OCI-M2 (cell line): ENCODE measurements around the gene OGN.
"Not testable (repeated sequence)": the region's sequence is repeated elsewhere in the genome, so short reads cannot be mapped to it uniquely, and the experiment has no call there.

ENCODE experiments used
- DNase-seq: peaks from one replicate; lab custom pipeline; 2025; ENCODE audit not compliant: unreplicated experiment; lab: John Stamatoyannopoulos, UW

OGN gene

GRCh38 chr9:92404042-92404836, at the start of gene OGN:
TSS of gene OGN (minus strand) at chr9:92404578. CDS start at chr9:92403407, 1,171 bp downstream.
- no peak for DNase-seq

- DNase-seq = no peak
Measured at GRCh38 chr9:92446536-92446935, 42.2 kb upstream of the OGN start.

- no peak for DNase-seq
Measured at GRCh38 chr9:92444841-92445240, 40.5 kb upstream of the OGN start.

DNA sequence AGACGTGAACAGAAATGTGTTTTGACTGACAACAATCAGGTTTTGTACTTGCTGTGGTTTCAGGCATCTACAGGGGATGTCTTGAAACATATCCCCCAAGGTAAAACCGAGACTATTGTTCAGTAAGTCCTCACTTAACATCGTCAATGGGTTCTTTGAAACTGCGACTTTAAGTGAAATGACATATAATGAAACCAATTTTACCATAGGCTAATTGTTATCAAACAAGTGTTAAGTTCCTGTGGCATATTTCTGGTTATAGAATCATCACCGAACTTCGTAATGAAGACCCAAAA, 36.3 kb upstream of the OGN start:
- no peak for DNase-seq

GRCh38 chr9:92439921-92440750, 35.8 kb upstream of the OGN start:
- no peak for DNase-seq

GRCh38 chr9:92438900-92439526, 34.6 kb upstream of the OGN start:
- no peak for DNase-seq

GRCh38 chr9:92435263-92435662, 30.9 kb upstream of the OGN start:
- DNase-seq = no peak

DNA sequence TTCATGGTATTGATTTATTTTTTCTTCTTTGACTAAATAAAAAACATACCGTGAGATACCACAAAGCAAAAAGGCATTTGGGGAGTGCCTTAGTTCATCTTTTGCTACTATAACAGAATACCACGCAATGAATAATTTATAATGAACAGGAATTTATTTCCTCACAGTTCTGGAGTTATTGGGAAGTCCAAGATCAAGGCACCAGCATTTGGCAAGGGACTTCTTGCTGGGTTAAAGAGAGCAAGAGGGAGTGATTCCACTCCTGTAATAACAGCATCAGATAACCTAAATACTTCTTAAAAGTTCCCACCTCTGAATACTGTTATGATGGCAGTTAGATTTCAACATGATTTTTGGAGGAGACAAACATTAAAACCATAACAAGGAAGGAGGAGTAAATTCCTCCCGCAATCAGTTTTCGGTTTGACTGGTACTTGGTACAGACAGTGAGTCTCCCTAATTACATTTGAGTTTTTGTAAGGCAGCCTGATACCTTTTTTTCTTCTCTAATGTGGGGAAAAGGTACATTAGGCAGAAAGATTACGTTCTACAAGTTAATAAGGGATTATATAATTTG, 28.7 kb upstream of the OGN start:
- no peak for DNase-seq

DNA sequence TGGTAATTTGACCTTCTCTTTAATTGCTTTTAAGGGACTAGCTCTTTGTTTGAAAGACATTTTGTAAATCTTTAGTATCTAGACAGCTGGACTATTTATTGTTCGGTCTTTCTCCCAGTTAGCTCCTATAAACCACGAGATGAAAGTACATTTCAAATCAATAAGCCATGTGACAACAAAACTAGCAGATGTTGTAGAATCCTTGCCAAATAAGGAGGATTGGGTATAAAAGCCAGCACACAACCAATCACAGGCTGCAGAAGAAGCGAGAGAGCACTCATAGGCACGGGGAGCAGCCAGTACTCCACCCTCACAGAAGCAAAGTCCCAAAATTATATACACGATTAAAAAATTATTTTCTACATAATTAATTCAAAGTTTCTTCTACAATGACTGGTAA, 28.0 kb upstream of the OGN start:
- no peak for DNase-seq

DNA sequence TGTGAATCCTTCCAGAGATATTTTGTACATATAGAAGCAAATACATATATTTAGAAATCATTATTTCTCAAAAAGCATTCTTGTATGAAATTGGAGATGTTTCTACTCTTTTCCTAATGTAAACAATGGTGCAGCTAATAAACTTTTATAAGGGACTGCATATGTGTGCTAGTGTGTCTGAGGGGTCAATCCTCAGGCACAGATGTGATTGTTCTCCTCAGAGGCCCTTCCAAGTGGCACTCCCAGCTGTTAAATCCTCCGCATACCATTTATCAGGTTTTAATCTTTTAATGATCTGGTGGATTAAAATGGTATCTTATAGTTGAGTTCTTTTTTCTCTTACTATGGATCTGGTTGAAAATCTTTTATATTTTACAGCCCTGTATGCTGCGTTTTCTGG, 25.5 kb upstream of the OGN start:
- no peak for DNase-seq

DNA sequence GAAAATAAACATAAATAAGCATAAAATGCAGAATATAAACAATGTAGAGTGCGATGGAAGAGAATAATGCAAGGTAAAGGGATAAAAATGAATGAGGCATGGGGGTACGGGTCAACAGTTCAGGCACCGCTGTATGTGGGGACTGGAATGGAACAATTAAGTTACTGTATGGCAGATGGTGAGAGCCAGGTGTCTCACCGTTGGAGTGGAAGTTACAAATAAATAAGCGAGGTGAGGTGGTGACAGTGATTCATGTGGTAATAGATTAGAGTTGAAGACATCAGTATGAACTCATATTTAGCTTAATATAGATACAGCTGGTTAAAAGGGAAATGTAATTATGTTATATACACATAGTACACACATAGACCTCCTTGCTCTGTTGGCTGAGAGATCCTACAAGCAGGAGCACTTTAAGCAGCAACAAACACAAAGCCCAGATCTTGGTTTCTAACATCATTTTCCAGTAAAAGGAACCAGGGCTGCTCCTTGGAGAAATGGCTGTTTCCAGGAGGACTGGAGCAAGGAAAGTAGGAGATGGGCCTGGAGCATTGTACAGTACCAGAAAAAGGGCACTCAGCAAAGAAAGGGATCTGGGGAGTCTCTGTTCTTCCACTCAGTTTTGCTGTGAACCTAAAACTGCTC, 22.2 kb upstream of the OGN start:
- DNase-seq = no peak

DNA sequence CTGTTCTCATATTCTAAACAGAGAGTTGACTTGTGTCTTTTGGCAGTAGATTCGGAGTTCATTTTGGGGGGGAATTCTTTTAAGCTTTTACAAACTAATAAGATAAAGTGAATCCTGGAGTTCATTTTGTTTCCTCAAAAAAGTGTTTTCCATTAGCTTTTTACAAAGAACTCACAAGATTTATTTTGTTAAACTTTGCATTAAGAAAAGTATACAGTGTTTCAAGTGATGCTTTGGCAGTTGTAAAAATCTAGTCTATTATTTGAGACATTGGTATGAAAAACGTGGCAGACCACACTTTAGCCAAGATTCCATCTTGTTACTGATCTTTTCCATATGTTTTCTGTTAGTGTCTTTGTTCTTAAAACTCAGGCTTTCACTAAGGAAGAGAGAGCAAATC, 21.1 kb upstream of the OGN start:
- no peak for DNase-seq

- no peak for DNase-seq
Measured at GRCh38 chr9:92424340-92424739, 20.0 kb upstream of the OGN start, which contains the start of gene OMD. TSS of gene OMD (minus strand) at chr9:92424471. CDS start at chr9:92417558, 6,913 bp downstream.

- DNase-seq = no peak
Measured at GRCh38 chr9:92423612-92424011, 19.2 kb upstream of the OGN start.

DNA sequence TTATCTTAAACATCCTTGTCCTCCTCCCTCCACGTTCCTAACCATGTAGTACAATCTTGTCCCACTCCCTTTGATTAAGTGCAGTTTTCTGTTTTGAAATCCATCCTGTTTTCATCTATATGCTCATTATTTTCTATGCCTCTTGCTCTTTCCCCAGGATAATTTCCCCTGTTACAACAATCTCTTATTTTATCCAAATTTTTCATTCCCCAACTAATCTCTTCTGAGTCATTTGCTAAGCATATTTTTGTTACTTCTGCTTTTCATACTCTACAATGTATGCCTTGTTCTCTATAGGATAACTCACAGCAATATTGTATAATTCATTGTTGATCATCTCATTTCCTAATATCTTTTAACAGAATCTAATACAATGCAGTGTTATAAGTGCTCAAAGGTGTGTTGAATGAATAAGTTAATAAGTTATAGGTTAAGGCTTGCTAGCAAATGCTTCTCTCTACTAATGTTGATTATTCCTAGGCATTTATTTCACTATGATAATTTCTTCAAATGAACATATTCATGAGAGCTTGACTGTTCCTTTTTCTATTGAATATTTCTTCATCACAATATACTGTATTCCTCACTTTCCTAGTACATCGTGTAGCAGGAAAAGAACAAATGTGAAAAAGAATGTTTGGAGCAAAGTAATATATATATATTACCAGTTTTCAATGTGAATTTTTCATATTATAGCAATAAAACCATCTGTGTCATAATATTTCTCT, 18.4 kb upstream of the OGN start:
- DNase-seq = no peak

DNA sequence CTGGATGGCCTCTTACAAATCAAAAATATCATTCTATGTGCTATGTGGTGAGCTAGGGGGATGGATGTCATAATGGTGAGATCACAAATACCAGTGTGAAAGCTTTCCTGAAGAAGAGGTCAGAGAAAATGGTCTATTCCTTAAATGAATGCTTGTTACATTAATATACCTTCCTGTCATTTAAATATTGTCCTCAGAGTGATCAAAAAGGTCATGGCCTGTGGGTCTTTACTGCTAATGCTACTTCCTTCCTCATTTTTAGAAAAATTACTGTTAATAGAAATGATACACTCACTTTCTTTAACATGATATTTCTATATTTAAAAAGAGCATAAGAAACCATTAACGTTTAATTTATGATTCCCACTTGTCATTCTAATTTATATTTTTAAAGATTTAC, 10.2 kb upstream of the OGN start:
- DNase-seq = no peak

DNA sequence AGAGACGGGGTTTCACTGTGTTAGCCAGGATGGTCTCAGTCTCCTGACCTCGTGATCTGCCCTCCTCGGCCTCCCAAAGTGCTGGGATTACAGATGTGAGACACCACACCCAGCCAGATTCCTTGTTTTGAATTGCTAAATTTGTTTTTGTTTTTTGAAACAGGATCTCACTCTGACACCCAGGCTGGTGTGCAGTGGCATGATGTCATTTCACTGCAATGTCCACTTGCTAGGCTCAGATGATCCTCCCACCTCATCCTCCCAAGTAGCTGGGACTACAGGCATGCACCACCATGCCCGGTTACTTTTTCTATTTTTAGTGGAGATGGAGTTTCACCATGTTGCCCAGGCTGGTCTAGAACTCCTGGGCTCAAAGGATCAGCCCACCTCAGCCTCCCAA, 6.8 kb upstream of the OGN start:
- not testable (repeated sequence) for DNase-seq

DNA sequence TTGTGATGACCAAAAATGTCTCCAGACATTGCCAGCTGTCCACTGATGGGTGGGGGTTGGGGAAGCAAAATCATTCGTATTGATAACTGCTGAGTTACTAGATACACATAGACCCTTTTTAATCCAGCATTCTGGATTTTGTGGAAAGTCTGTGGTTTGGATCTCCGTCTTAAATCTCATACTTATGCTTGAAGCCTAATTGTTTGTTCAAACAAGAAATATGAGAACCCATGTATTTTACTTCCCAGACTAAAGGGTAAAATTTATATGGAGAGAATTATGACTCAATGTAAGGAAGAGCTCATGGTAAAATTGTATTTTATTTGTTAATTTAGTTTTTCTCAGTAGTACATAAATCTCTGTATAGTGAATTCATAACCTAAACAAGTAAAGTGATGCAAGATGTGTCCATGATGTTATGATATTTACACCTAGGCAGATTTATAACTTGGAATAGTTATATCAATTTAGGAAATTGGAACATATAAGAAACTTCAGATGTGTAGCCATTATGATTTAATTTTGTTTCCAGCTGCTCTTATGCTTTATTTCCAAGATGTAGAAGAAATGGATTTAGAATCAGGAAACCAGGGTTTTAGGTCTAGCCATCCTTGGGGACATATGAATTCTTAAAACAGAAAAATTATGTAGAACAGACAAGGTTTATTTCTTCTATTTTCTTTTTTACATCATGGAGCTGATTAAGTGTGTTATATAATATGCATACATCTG, 4.5 kb upstream of the OGN start:
- no peak for DNase-seq

- DNase-seq = no peak
Measured at GRCh38 chr9:92407818-92408217, 3.4 kb upstream of the OGN start.

DNA sequence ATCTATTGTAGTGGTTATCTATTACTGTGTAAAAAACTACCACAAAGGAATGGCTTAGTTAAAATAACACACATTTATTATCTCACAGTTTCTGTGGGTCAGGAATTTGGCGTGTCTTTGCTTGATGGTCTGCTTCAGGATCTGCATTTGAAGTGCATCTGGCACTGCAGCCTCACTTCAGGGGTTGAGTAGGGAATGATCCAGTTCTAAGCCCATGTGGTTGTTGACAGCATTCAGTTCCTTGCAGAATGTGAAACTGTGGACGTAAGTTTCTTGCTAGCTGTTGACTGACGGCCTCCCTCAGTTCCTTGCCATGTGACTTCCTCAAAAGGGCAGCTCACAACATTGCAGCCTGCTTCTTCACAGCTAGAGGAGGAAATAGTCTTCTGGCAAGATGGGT, 2.1 kb upstream of the OGN start:
- DNase-seq = no peak
